HL-60/S4 treated with phorbol 12-myristate 13-acetate at 8.2 ng/mL for 4 days and 3 days (cell line): ENCODE data around the gene HELZ.
"Not testable (repeated sequence)": the region's sequence is repeated elsewhere in the genome, so short reads cannot be mapped to it uniquely, and the experiment has no call there.

Experiments
- in situ Hi-C: fragments of 300-500 bp; cut with MboI; formaldehyde crosslinking; loops from 2 replicates; pipeline ENCODE4 v1.15.0; 2022; ENCODE audit warnings: low sequenced_read_pairs

Gene HELZ

GRCh38 chr17:67229109-67229955 lies 15.7 kb downstream of the HELZ start:
- in situ Hi-C loops, result no loop called here

- in situ Hi-C loops, result no loop called here
These were observed 17.5 kb downstream of the HELZ start for GRCh38 chr17:67227488-67227887.

- in situ Hi-C loops, result no loop called here
These were observed 19.7 kb downstream of the HELZ start for GRCh38 chr17:67225316-67225715.

- in situ Hi-C loops, result no loop called here
These were observed 20.3 kb downstream of the HELZ start for GRCh38 chr17:67224736-67225135.

DNA sequence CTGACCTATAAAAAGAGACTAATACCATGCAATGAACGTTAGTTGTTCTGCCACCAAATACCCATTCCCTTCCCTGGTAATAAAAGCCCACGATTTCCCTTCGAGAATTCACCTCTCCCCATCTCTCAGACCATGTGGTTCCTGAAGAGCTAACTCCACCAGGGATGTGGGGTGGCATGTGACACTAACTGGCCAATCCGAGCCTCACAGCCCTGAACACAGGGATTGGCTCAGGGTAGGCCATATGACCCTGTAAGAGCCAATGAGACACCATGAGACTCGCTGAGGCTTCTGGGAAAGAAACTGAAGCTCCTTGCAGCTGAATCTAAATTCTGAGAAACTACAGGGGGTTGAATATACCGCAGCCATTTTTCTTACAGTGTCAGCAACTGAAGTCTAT lies 21.1 kb downstream of the HELZ start:
- in situ Hi-C loops, result no loop called here

- in situ Hi-C loops, result no loop called here
These were observed 23.7 kb downstream of the HELZ start for GRCh38 chr17:67221062-67221998.

GRCh38 chr17:67218385-67218950 lies 26.5 kb downstream of the HELZ start:
- in situ Hi-C loops, result no loop called here

GRCh38 chr17:67217446-67217845 lies 27.6 kb downstream of the HELZ start:
- in situ Hi-C loops, result no loop called here

- in situ Hi-C loops, result no loop called here
These were observed 28.2 kb downstream of the HELZ start for GRCh38 chr17:67216578-67217320.

GRCh38 chr17:67215991-67216421 lies 29.0 kb downstream of the HELZ start:
- in situ Hi-C loops, result no loop called here

DNA sequence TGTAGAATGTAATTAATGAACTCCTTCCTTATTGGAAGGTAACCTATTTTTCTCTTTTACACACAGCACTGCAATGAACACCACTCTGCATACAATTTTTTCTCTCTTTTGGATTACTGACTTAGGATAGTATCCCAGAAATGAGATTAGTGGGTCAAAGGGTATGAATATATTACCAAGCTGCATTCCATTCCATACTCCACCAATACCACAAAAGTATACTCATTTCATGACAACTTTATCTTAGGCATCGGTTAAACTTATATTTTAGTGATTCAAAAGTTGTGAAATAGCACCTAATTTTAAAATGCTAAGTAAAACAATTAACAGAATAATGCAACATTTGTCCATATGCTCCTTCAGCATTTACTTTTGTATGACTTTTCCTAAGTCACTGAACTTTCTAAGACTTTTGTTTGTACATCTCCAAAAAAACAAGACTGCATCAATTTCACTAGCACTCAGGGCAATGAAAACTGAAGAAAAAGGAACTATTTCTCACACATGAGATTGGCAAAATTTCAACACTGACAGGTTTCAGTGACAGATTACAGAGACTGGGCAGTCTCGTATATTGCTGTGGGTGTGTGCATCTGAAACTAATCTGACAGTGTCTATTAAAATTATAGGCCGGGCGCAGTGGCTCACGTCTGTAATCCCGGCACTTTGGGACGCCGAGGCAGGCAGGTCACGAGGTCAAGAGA lies 32.1 kb downstream of the HELZ start:
- in situ Hi-C loops, result no loop called here

GRCh38 chr17:67212231-67212630 lies 32.8 kb downstream of the HELZ start:
- in situ Hi-C loops, result no loop called here

DNA sequence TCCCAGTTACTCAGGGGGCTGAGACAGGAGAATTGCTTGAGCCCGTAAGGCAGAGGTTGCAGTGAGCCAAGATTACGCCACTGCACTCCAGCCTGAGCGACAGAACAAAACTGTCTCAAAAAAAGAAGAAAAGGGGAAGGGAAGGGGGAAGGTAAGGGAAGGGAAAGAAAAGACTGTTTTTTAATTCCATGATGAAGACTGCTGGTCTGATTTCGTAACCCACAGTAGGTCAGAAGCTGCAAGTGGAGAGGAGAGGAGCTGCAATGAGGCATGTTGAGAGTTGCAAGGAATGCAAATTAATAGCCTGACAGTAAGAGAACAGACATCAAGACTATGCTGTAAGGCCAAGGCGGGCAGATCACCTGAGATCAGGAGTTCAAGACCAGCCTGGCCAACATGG lies 33.3 kb downstream of the HELZ start:
- in situ Hi-C loops, result no loop called here

GRCh38 chr17:67210915-67211314 lies 34.1 kb downstream of the HELZ start:
- in situ Hi-C loops, result no loop called here

GRCh38 chr17:67208232-67208631 lies 36.8 kb downstream of the HELZ start:
- in situ Hi-C loops, result no loop called here

DNA sequence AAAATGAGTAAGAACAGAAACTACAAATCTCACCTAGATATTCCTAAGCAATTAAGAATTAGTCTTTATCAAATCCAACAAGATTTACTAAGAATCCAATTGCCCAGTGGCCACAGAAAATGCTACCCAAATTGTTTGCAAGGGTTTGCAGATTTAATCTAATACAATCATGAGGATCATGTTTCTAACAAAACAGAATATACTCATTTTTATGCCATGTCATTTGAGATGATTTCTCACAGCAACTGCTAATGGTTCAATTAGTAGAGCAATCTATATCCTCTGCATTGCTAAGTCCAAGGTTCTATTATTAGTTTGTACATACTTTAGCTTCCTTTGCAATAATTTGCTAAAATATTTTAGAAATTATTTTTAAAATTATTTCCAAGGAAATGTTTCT lies 41.2 kb downstream of the HELZ start:
- in situ Hi-C loops, result no loop called here

DNA sequence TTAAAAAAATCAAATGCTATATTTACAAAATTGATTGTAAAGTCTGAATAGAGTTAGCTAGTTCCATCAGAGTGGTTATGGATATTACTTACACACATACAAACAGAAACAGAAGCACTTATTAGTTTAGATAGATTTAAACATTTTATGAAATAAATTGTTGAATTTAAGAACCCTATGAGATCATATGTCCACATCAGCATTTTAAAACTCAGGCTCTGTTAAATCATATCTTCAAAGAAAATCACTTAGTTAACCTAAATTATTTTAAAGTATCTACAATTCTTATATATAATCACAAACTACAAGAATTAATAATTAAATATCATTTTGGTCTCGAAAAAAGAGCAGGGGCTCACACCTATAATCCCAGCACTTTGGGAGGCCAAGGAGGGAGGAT lies 42.5 kb downstream of the HELZ start:
- in situ Hi-C loops, result no loop called here

DNA sequence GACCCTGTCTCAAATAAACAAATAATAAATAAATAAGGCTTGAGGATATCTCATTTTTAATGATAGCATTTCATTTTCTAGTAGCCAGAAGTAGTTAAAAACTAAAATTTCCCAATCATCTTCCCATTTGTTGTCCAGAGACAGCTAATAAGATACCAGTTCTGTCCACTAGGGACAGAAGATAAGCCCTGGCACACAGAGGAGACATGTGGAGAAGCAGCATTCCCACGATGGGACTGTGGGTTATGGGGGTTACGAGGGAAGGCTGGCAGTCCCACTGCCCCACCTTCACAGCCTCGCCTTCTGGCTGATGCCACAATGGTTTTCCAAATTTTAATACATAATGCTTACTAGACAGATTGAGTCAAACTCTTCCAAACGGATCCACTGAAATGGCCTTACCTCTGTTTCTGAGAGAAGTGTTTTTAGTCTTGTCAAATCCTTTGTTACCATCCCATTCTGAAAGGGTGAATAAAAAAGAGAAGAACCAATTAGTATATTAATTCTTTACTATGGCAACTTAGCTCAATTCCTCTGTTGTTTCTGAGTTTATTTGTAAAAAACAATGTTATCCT lies 44.2 kb downstream of the HELZ start:
- in situ Hi-C loops, result no loop called here

DNA sequence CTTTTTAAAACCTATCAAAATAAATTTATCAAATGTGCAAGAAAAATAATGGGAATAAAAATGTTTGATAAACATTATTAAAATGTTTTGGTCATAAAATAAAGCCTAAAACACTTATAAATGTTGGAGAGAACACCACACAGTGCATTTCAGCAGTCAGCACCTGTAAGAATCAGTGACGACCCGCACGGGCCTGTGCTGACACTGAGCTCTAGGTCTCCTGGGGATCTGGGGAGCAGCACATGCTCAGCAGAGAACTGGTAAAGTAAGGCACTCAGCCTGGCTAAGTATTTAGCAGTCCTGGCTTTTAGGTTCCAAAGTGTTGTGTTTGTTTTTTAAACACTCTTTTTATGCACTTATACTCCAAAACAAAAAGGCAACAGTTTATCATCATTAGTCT lies 46.9 kb downstream of the HELZ start:
- in situ Hi-C loops, result no loop called here

GRCh38 chr17:67197023-67197422 lies 48.0 kb downstream of the HELZ start:
- in situ Hi-C loops, result not testable (repeated sequence)
